Fibroblast of villous mesenchyme (primary cell): Measurements from ENCODE around the gene PCDHB3. TPM values are rescaled to one million over a fixed set of nuclear protein-coding genes. Genes with fewer than 3 reads are reported as not detected.
"Not testable (repeated sequence)": the region's sequence is repeated elsewhere in the genome, so short reads cannot be mapped to it uniquely, and the experiment has no call there.

Experiments
- DNase-seq: peaks from one replicate; pipeline ENCODE4 v3.0.0-alpha.2; 2010; ENCODE audit warnings: low read depth
- H3K4me3 ChIP-seq: 2 replicates; pipeline ENCODE4 v1.5.1; 2011; ENCODE audit warnings: low read depth, mild to moderate bottlenecking, low read length
- total RNA-seq: library from RNA; depleted of rRNA; stranded (reverse); fragments of >200 nt; gene quantifications from 2 replicates; pipeline ENCODE4 v1.2.3, GENCODE V29; 2012
- TF ChIP-seq, protein P1 (sequence below): IDR thresholded peaks from 2 replicates; pipeline ENCODE4 v1.5.1; 2012; ENCODE audit warnings: low read depth, mild to moderate bottlenecking, low read length; ENCODE audit not compliant: insufficient read depth

The PCDHB3 gene
- total RNA-seq, 1 donor: 0.43 TPM

DNA sequence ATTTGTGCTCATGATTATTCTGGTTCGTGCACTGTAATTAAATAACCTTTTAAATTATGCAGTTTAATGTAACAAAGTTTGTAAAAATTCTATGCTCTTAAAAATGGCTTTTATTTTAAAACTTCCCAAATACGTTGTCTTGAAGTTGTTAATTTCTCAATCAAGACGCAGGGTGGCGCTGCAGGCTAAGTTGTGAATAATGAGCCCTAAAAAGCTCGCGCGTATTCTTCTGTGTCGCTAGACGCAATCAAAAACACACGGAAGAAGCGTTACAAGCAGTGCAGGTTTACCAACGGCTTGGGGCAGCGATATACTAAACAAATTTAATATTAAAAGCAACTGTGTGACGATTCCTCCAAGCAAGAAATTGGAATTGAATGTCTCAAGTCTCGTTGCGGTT lies 21.3 kb downstream of the PCDHB3 start, which contains the start of gene PCDHB4:
TSS of gene PCDHB4 (plus strand) at position 256 of the 400 bp plus-strand sequence. CDS start 181 bp downstream, outside the sequence.
- TF ChIP-seq, protein P1, sequence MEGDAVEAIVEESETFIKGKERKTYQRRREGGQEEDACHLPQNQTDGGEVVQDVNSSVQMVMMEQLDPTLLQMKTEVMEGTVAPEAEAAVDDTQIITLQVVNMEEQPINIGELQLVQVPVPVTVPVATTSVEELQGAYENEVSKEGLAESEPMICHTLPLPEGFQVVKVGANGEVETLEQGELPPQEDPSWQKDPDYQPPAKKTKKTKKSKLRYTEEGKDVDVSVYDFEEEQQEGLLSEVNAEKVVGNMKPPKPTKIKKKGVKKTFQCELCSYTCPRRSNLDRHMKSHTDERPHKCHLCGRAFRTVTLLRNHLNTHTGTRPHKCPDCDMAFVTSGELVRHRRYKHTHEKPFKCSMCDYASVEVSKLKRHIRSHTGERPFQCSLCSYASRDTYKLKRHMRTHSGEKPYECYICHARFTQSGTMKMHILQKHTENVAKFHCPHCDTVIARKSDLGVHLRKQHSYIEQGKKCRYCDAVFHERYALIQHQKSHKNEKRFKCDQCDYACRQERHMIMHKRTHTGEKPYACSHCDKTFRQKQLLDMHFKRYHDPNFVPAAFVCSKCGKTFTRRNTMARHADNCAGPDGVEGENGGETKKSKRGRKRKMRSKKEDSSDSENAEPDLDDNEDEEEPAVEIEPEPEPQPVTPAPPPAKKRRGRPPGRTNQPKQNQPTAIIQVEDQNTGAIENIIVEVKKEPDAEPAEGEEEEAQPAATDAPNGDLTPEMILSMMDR: no peak
- no peak for DNase-seq
- no peak within 1 kb of the TSS for H3K4me3 ChIP-seq

DNA sequence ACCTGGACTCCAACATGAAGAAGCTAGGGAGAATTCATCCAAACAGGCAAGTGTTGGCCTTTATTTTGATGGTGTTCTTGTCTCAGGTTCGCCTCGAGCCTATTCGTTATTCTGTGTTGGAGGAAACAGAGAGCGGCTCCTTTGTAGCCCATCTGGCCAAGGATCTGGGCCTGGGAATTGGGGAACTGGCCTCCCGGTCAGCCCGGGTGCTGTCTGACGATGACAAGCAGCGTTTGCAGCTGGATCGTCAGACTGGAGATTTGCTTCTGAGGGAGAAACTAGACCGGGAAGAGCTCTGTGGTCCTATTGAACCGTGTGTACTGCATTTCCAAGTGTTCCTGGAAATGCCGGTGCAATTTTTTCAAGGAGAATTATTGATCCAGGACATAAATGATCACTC lies 21.7 kb downstream of the PCDHB3 start:
- no peak overlapping the region for H3K4me3 ChIP-seq
- TF ChIP-seq, protein P1: no peak

DNA sequence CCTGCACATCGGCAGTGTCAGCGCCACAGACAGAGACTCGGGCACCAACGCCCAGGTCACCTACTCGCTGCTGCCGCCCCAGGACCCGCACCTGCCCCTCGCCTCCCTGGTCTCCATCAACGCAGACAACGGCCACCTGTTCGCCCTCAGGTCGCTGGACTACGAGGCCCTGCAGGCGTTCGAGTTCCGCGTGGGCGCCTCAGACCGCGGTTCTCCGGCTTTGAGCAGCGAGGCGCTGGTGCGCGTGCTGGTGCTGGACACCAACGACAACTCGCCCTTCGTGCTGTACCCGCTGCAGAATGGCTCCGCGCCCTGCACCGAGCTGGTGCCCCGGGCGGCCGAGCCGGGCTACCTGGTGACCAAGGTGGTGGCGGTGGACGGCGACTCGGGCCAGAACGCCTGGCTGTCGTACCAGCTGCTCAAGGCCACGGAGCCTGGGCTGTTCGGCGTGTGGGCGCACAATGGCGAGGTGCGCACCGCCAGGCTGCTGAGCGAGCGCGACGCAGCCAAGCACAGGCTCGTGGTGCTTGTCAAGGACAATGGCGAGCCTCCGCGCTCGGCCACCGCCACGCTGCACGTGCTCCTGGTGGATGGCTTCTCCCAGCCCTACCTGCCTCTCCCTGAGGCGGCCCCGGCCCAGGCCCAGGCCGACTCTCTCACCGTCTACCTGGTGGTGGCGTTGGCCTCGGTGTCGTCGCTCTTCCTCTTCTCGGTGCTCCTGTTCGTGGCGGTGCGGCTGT lies 23.3 kb downstream of the PCDHB3 start:
- not testable (repeated sequence) for DNase-seq, H3K4me3 ChIP-seq

More for the DNA sequence above, 21.7 kb downstream of the PCDHB3 start:
- DNase-seq: no peak

DNA sequence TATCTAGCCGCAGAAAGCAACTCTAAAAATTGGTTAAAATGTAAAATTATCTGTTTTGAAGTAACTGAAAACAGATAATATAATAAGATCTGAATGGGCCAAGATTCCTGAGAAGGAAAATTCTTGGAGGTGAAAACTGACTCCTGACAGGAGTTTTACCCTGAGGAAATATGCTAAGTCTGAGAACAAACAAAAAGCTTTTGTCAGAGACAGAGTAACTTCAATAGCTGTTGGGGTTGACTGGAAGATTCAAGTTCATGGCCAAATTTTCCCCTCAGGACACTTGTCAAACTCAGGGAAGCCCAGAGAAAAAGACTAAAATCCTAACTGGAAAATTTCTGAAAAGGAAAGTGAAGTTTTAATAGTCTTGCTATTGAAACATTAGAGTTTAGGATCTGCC lies 27.0 kb downstream of the PCDHB3 start:
- H3K4me3 ChIP-seq: no peak overlapping the region
- no peak for DNase-seq
- TF ChIP-seq, protein P1: no peak

DNA sequence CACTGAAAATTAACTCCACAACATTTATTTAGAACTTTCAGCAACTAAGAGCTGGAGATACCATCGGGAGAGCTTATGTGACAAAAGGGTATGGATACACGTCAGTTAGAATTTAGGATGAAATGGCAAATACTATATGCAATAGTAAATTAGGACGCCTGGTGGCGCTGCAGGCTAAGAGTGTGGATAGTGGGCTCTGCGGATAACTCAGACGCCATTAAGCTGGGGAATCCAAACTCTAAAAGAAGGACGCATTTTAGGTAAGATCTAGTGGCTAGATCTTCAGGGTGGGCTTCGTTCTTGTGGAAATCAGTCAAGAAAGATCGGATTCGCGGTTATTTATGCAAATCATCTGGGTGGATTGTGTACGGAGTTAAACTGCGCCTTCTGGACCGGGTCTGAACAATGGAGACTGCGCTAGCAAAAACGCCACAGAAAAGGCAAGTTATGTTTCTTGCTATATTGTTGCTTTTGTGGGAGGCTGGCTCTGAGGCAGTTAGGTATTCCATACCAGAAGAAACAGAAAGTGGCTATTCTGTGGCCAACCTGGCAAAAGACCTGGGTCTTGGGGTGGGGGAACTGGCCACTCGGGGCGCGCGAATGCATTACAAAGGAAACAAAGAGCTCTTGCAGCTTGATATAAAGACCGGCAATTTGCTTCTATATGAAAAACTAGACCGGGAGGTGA lies 34.9 kb downstream of the PCDHB3 start, which contains the start of gene PCDHB5:
TSS of gene PCDHB5 (plus strand) at position 177 of the 688 bp plus-strand sequence. CDS start at position 406, 229 bp downstream.
- DNase-seq: peak; percentile 4
- peak within 1 kb of the TSS; percentile 38 for H3K4me3 ChIP-seq
- TF ChIP-seq, protein P1: peak; percentile 36

DNA sequence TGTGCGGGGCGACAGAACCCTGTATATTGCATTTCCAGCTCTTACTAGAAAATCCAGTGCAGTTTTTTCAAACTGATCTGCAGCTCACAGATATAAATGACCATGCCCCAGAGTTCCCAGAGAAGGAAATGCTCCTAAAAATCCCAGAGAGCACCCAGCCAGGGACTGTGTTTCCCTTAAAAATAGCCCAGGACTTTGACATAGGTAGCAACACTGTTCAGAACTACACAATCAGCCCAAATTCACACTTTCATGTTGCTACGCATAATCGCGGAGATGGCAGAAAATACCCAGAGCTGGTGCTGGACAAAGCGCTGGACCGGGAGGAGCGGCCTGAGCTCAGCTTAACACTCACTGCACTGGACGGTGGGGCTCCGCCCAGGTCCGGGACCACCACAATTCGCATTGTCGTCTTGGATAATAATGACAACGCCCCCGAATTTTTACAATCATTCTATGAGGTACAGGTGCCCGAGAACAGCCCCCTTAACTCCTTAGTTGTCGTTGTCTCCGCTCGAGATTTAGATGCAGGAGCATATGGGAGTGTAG lies 35.5 kb downstream of the PCDHB3 start:
- TF ChIP-seq, protein P1: no peak
- H3K4me3 ChIP-seq: peak overlapping the region; percentile 38
- DNase-seq: no peak

DNA sequence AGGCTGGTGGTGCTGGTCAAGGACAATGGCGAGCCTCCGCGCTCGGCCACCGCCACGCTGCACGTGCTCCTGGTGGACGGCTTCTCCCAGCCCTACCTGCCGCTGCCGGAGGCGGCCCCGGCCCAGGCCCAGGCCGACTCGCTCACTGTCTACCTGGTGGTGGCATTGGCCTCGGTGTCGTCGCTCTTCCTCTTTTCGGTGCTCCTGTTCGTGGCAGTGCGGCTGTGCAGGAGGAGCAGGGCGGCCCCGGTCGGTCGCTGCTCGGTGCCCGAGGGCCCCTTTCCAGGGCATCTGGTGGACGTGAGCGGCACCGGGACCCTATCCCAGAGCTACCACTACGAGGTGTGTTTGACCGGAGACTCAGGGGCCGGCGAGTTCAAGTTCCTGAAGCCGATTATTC lies 37.1 kb downstream of the PCDHB3 start:
- not testable (repeated sequence) for DNase-seq

More for the DNA sequence above, 37.1 kb downstream of the PCDHB3 start:
- not testable (repeated sequence) for H3K4me3 ChIP-seq
